Inflammatory macrophage treated with lipopolysaccharide for 4 hours (primary cell): ENCODE results near the gene TAF11.
"Not testable (repeated sequence)": the region's sequence is repeated elsewhere in the genome, so short reads cannot be mapped to it uniquely, and the experiment has no call there.

Experiments used
- DNase-seq: peaks from one replicate; pipeline ENCODE4 v3.0.0-alpha.2; 2020

Gene TAF11

DNA sequence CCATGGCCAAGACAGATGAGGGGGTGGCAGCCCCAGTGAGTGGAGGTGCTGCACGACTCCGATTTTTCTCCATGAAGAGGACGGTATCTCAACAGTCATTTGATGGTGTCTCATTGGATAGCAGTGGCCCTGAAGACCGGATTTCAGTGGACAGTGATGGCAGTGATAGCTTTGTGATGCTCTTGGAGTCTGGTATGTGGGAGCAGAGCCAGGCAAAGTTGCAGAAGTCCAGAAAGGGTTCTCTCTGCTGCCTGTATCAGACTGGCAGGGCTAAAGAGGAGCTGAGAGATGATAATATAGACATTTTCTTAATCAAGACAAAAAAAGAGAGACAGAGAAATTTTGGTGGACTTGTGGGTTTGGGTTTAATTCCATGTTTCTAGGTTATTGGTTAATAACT, 23.8 kb downstream of the TAF11 start:
- no peak for DNase-seq

GRCh38 chr6:34860776-34861175, 27.1 kb downstream of the TAF11 start:
- no peak for DNase-seq

DNA sequence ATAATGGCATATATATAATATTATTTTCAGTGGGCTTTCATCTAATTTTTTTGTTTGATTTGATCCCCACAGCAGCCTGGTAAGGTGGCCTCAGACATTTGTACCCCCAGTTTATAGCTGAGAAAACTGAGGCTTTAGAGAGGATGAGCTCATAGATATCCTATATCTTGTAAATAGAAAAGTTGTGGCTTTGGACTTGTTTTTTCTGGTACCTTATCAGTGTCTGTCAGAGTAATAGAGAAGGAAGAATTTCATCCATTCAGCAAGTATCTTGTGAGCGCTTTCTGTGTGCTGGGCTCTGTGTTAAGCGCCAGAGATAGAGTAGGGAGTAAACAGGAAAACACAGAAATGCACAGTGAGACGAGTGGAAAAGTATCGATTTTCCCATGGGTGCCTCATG, 27.9 kb downstream of the TAF11 start:
- DNase-seq, result no peak

DNA sequence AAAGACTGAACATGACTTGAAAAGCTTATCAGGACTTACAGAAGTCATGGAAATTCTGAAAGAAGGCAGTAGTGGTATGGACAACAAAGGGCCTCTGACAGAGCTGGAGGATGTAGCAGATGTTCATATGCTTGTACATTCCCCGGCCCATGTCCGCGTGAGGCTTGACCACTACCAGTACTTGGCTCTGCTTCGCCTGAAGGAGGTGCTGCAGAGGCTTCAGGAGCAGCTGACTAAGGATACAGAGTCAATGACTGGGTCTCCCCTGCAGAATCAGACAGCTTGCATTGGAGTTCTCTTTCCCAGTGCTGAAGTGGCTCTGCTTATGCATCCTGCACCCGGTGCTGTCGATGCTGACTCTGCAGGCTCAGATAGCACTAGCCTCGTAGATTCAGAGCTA, 29.2 kb downstream of the TAF11 start:
- no peak for DNase-seq

DNA sequence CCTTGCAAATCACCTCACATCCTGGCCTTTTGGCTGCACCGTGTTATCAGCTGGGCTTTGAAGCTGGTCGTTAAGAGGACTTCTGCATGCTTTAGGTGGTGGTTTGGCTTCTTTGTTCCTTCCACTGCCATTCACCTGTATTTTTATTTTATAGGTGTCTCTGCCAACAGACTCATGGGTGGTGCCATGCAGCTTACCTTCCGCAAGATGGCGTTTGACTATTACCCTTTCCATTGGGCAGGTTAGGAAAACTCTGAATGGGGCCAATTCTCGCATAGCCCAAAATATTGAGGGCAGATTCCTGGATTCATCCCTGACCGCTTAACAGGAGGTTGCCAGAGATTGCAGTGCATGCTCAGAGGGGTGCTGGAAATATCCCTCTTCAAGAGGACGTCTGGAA, 32.4 kb downstream of the TAF11 start:
- no peak for DNase-seq

GRCh38 chr6:34852406-34853085, 35.3 kb downstream of the TAF11 start:
- no peak for DNase-seq

DNA sequence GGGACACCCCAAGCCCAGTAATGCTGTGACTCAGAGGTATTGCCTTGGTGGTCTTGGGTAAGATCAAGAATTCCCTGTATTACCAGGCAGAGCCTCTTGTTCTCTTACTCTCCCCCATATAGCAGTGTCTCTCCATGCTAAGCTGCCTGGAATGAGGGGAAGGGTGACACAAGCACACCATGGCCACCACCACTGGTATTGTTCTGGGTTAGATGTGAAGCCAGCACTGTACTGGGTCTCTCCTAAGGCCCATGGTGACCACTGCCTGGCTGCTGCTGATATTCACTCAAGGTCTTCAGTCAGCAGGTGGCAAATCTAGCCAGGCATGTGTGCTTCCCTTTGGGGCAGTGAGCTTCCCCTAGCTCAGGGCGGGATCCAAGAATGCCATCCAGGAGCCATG, 36.5 kb downstream of the TAF11 start:
- DNase-seq, result no peak

DNA sequence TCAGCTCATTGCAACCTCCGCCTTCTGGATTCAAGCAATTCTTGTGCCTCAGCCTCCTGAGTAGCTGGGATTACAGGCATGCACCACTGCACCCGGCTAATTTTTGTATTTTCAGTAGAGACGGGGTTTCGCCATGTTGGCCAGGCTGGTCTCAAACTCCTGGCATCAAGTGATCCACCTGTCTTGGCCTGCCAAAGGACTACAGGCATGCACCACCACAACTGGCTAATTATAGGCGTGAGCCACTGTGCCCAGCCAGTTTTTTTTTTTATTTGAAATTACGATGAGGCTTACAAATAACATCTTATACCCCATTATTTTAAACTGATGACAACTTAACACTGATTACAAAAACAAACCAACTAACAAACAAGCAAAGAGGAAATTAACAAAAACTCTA, 38.8 kb downstream of the TAF11 start:
- not testable (repeated sequence) for DNase-seq

DNA sequence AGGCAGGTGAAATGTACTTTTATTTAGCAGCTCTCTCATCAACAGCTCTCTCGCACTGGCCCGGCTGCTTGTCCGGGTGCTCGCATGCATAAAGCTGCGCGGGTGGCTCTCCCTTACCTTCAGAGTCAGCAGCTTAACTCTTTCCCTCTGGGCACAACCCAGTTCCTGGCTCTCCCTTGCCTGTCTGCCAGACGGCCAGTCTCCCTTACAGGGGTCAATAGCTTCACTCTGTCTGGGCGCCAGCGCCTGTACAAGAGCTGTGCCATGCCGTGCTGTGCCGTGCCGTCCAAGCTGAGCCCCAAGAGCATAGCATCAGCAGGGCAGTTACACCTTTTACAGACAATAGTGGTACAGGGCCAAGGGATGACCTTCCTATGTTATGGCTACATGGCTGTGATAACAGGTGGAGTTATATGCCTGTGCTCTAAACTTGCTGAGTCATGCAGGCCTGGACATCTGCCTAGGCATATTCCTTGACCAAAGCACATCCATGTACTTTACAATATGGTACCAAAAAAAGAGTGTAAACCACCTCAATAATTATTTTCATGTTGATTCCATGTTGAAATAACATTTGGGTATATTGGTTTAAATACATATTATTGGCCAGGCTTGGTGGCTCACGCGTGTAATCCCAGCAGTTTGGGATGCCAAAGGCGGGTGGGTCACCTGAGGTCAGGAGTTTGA, 48.0 kb downstream of the TAF11 start:
- no peak for DNase-seq

GRCh38 chr6:34837528-34837927, 50.3 kb downstream of the TAF11 start:
- no peak for DNase-seq

- DNase-seq, result no peak
Observed at GRCh38 chr6:34836451-34836850, 51.4 kb downstream of the TAF11 start.

GRCh38 chr6:34836008-34836407, 51.8 kb downstream of the TAF11 start:
- peak; percentile 53 for DNase-seq

DNA sequence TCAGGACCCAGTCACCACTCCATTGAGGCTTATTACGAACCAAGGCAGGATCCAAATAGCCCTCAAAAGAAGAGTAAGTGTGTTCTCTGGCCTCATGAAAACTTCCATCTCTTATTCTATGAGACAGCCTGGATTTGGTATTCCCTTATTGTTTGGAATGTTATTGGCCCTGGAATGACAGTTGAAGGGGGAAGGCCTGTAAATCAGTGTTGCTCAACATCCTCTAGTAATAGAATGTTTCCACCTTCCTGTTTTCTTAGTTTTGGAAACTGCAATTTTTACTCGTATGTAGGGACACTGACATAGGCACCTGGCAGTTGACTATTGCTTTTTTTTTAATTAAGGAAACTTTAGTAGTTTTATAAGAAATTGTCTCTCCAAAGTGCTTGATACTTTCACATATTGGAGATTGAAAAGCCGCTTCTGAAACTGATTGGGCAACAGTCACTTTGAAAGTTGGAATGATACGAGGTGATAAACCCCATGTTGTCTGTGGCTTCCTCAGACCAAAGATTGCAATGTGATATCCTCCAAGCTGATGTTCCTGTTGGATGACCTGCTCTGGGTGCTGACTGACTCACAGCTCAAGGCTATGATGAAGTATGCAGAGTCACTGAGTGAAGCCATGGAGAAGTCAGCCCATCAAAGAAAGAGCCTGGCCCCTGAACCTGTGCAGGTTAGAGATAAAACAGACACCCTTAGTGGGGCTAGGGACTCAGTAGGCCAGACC, 52.9 kb downstream of the TAF11 start:
- DNase-seq, result peak; percentile 50

DNA sequence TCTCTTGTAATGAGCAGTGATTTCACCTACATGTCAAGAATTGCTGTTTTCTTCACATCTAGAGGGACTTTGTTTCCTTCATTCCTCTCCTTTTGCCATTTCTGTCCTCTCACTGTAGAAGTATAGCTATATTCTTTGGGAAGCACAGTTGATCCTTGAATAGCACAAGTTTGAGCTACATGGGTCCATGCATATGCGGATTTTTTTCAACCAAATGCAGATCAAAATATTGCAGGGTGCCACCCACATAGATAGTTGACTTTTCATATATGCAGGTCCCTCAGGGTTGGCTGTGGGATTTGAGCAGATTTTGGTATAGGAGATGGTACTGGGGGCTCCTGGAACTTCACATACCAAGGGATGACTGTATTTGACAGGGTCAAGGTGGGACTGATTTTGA, 54.9 kb downstream of the TAF11 start:
- no peak for DNase-seq

GRCh38 chr6:34829137-34829536, 58.7 kb downstream of the TAF11 start:
- no peak for DNase-seq
